DMS53 treated with DMSO at 0.1 percent for 48 hours (cell line): Measurements from ENCODE around the gene EDA2R.

Experiments
- DNase-seq: peaks from one replicate; lab custom pipeline; 2025; ENCODE audit not compliant: unreplicated experiment; lab: John Stamatoyannopoulos, UW

EDA2R gene

GRCh38 chrX:66547847-66548369 lies 91.0 kb downstream of the EDA2R start:
- no peak for DNase-seq
